GM23248 (cell line): ENCODE data around the gene MORN1.

Experiments used
- EZH2 ChIP-seq: fragments of 200-600 bp; sonication (generic); IDR thresholded peaks from 2 replicates; pipeline ENCODE4 v1.6.1; 2018; ENCODE audit warnings: antibody characterized with exemption, mild to moderate bottlenecking; ENCODE audit not compliant: insufficient read depth, poor library complexity, severe bottlenecking
- EZH2phosphoT487 ChIP-seq: fragments of 200-600 bp; sonication (generic); IDR thresholded peaks from 2 replicates; pipeline ENCODE4 v1.6.1; 2018; ENCODE audit warnings: antibody characterized with exemption, moderate library complexity, mild to moderate bottlenecking, low read depth; ENCODE audit not compliant: insufficient read depth

- TF ChIP-seq EZH2, result no peak
- TF ChIP-seq EZH2phosphoT487, result no peak
Measured at GRCh38 chr1:2431103-2431502, 39.7 kb upstream of the MORN1 start.
